Left colon (tissue), 2 donors: Measurements from ENCODE around the gene FRAS1. TPM values are rescaled to one million over a fixed set of nuclear protein-coding genes. Genes with fewer than 3 reads are reported as not detected.

Experiments
- total RNA-seq, 2 donors: library from RNA; stranded (reverse); fragmentation: NEBNext Ultra II Directional; extraction: Animal tissue kit (Norgen Biotek cat#: 25700); gene quantifications; one replicate each; pipeline ENCODE4 v1.2.1, GENCODE V29; 2021
- donor health status: DM: no; HTN: no; CAD: no.
- donor health status: DM: yes; HTN: yes; CAD: no.

FRAS1 gene
- total RNA-seq, 2 donors from 2014 or later, result 1.3 to 1.8 TPM

Other genes with a start within 250 kb of the FRAS1 start
- gene CNOT6L, start 238.0 kb upstream of the FRAS1 start, total RNA-seq, result 10 to 100 TPM; 40.2 to 49.8 TPM
- 10 to 100 TPM; 25.7 to 33.7 TPM for gene MRPL1, start 194.5 kb upstream of the FRAS1 start, total RNA-seq